Sigmoid colon (tissue), 7 donors: ENCODE results near the gene CATSPERD. TPM values are rescaled to one million over a fixed set of nuclear protein-coding genes. Genes with fewer than 3 reads are reported as not detected.

Experiments used
- DNase-seq: peaks from one replicate; pipeline ENCODE4 v3.0.0-alpha.2; 2019
- H3K27ac ChIP-seq, 4 donors: fragments of 200-600 bp; sonication (generic); one replicate each; pipeline ENCODE4 v1.5.1; 2016 to 2019; ENCODE audit warnings: mild to moderate bottlenecking in 1 of 4
- H3K27me3 ChIP-seq, 3 donors: fragments of 200-600 bp; sonication (generic); one replicate each; pipeline ENCODE4 v1.5.1; 2019; ENCODE audit warnings: mild to moderate bottlenecking in 1 of 3
- H3K36me3 ChIP-seq, 4 donors: fragments of 200-600 bp; sonication (generic); one replicate each; pipeline ENCODE4 v1.5.1; 2016 to 2019
- H3K4me1 ChIP-seq, 4 donors: fragments of 200-600 bp; sonication (generic); one replicate each; pipeline ENCODE4 v1.5.1; 2017 to 2019
- H3K4me3 ChIP-seq, 4 donors: fragments of 200-600 bp; sonication (generic); one replicate each; pipeline ENCODE4 v1.5.1; 2017 to 2019; ENCODE audit warnings: mild to moderate bottlenecking in 2 of 4, moderate library complexity in 1 of 4
- H3K9me3 ChIP-seq, 4 donors: fragments of 200-600 bp in 3 of 4; sonication (generic) in 3 of 4; one replicate each; pipeline versions ENCODE4 v1.5.1 to v1.6.1; 2013 to 2019
- CTCF ChIP-seq, 4 experiments: fragments of 450-650 bp in 3 of 4; fragments of 200-600 bp in 1 of 4; IDR thresholded peaks; one replicate each; pipeline ENCODE4 v1.5.1; 2016 to 2019; ENCODE audit warnings: antibody characterized with exemption in 4 of 4, mild to moderate bottlenecking in 3 of 4, moderate library complexity in 2 of 4
- EP300 ChIP-seq, 4 donors: sonication (generic); formaldehyde crosslinking; IDR thresholded peaks; one replicate each; pipeline ENCODE4 v1.6.1; 2017; ENCODE audit warnings: antibody characterized with exemption in 4 of 4
- POLR2A ChIP-seq, 2 donors: fragments of 450-650 bp; IDR thresholded peaks; one replicate each; pipeline ENCODE4 v1.6.1; 2016; ENCODE audit warnings: antibody characterized with exemption in 2 of 2, mild to moderate bottlenecking in 2 of 2, moderate library complexity in 2 of 2
- POLR2AphosphoS5 ChIP-seq, 4 donors: sonication (generic); formaldehyde crosslinking; IDR thresholded peaks; one replicate each; pipeline ENCODE4 v1.6.1; 2017; ENCODE audit warnings: antibody characterized with exemption in 4 of 4
- WGBS, 2 donors: extraction: QIAGEN DNeasy Blood & Tissue Kit; methylation state at CpG; one replicate each; pipeline ENCODE4 v1.1.7; 2013; 5-methylcytosine and 5-hydroxymethylcytosine counted together
- intact Hi-C: fragments of 100-400 bp; cut with DNase I; formaldehyde crosslinking; loops from one replicate; pipeline ENCODE4 v1.15.1; 2023
- polyA plus RNA-seq, 3 donors: library from polyadenylated mRNA; stranded (reverse); fragments of 200-250 nt; gene quantifications; one replicate each; pipeline ENCODE4 v1.2.3, GENCODE V29; 2013
- total RNA-seq, 4 donors: library from RNA; depleted of rRNA; stranded (reverse); fragments of >200 nt; gene quantifications; one replicate each; pipeline ENCODE4 v1.1.0, GENCODE V29; 2016
- donor health status: healthy with polysubstance abuse.
- donor health status: Bipolar disorder and iron deficiency.
- donor health status: healthy.

Gene CATSPERD
- total and polyA plus RNA-seq, 7 donors: not detected

GRCh38 chr19:5713228-5713627 is 7.2 kb upstream of the CATSPERD start:
- Histone ChIP-seq H3K4me1 (peaks cover 0 to 17% (median 7%) of the 10 kb centered on the region in 4 donors), H3K27ac (no peak overlapping the region), H3K9me3 (no peaks in the 10 kb centered on the region), H3K36me3 (peaks cover 0 to 65% (median 32%) of the 10 kb centered on the region in 4 donors), H3K4me3 (no peak overlapping the region), H3K27me3 (no peaks in the 10 kb centered on the region)
- no peak for DNase-seq
- TF ChIP-seq POLR2A (IDR thresholded peaks at IDR 0.05) (no peak), EP300 (IDR thresholded peaks at IDR 0.05) (no peak), CTCF (IDR thresholded peaks at IDR 0.05) (no peak), POLR2AphosphoS5 (IDR thresholded peaks at IDR 0.05) (no peak)
- 98 to 99% methylated on average over 9 of the region's 9 CpGs for WGBS, 2 donors
- intact Hi-C loops: no loop called here

- WGBS, 2 donors: 90 to 95% methylated on average over 10 of the region's 10 CpGs
- TF ChIP-seq EP300 (IDR thresholded peaks at IDR 0.05): no peak
- no peak for TF ChIP-seq POLR2A (IDR thresholded peaks at IDR 0.05)
- TF ChIP-seq CTCF (IDR thresholded peaks at IDR 0.05): no peak
- no peak for TF ChIP-seq POLR2AphosphoS5 (IDR thresholded peaks at IDR 0.05)
- Histone ChIP-seq H3K9me3 (no peaks in the 10 kb centered on the region), H3K4me1 (peaks cover 0 to 30% (median 20%) of the 10 kb centered on the region in 4 donors), H3K36me3 (peaks cover 0 to 52% (median 31%) of the 10 kb centered on the region in 4 donors), H3K27ac (no peak overlapping the region), H3K4me3 (no peak overlapping the region), H3K27me3 (no peaks in the 10 kb centered on the region)
- intact Hi-C loops: no loop called here
- no peak for DNase-seq
These were observed 5.6 kb upstream of the CATSPERD start for GRCh38 chr19:5714816-5715215.

- peaks cover 0 to 26% (median 11%) of the 10 kb centered on the region in 4 donors for H3K36me3 ChIP-seq
- DNase-seq: no peak
- H3K27me3 ChIP-seq: no peaks in the 10 kb centered on the region
- H3K27ac ChIP-seq: no peak overlapping the region
- TF ChIP-seq EP300 (IDR thresholded peaks at IDR 0.05) (no peak), CTCF (IDR thresholded peaks at IDR 0.05) (no peak), POLR2AphosphoS5 (IDR thresholded peaks at IDR 0.05) (no peak), POLR2A (IDR thresholded peaks at IDR 0.05) (no peak)
- H3K9me3 ChIP-seq: no peaks in the 10 kb centered on the region
- no peak overlapping the region for H3K4me3 ChIP-seq
- intact Hi-C loops: no loop called here
- 84 to 87% methylated on average over 8 of the region's 8 CpGs for WGBS, 2 donors
- peaks cover 0 to 30% (median 26%) of the 10 kb centered on the region in 4 donors for H3K4me1 ChIP-seq
These were observed 3.1 kb upstream of the CATSPERD start for GRCh38 chr19:5717215-5717935.

- H3K27ac ChIP-seq: peak overlapping the region in 2 of 4 donors; percentile 97
- 75 to 78% methylated on average over 14 of the region's 14 CpGs for WGBS, 2 donors
These were observed 2.3 kb upstream of the CATSPERD start for GRCh38 chr19:5718037-5718578.

More at GRCh38 chr19:5718037-5718578, 2.3 kb upstream of the CATSPERD start:
- intact Hi-C loops: no loop called here
- Histone ChIP-seq H3K27me3 (no peaks in the 10 kb centered on the region), H3K36me3 (peaks cover 0 to 19% (median 4%) of the 10 kb centered on the region in 4 donors), H3K4me1 (peaks cover 0 to 30% (median 26%) of the 10 kb centered on the region in 4 donors), H3K4me3 (no peak overlapping the region), H3K9me3 (no peaks in the 10 kb centered on the region)
- TF ChIP-seq POLR2A (IDR thresholded peaks at IDR 0.05) (no peak), POLR2AphosphoS5 (IDR thresholded peaks at IDR 0.05) (no peak), CTCF (IDR thresholded peaks at IDR 0.05) (no peak), EP300 (IDR thresholded peaks at IDR 0.05) (no peak)
- no peak for DNase-seq
